Measurements from ENCODE around the gene GTPBP4. TPM values are rescaled to one million over a fixed set of nuclear protein-coding genes. Genes with fewer than 3 reads are reported as not detected.

The GTPBP4 gene
- total and polyA plus RNA-seq, 2 of the 8 experiments (the other 6 are each of a cell fraction or from before 2014, with no cell fraction given) = 16.9 to 98.1 TPM

DNA sequence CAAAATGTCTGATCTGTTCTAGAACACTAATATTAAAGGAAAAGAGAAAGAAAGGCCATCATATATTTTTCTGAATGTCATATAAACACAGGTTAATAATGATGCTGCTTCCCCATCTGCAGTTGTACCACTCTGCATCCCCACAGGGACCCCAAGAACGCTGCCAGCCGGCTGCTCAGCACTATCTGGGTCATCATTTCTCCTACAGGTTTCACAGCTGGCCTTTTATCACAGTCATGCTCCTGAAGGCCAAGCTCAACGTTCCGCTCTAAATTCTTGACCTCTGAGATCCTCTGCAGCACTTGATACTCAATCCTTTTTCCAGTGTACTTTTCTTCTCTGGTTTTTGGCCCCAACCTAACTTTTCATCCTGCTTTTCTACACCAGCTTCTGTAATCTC is 55.9 kb downstream of the GTPBP4 start:
- H3K23ac ChIP-seq (ENCODE audit: insufficient read length) = no peak overlapping the region
- no peaks in the 10 kb centered on the region for H3K27me3 ChIP-seq (replicated peaks in 1 of 4; ENCODE audit: control insufficient read depth in 3 of 4, extremely low read depth in 1 of 4, insufficient read depth in 3 of 4, low read length in 3 of 4)
- CTCF ChIA-PET (ENCODE audit: partially characterized antibody) = interaction anchor here (1.0 kb wide), 1 partner anchor 255 kb away, joined by 3 read pairs; no protein-coding TSS in a partner anchor
- H3K36me3 ChIP-seq (ENCODE audit: control insufficient read depth in 2 of 4, insufficient read depth in 4 of 4, low read length in 3 of 4) = peaks cover 3 to 55% (median 30%) of the 10 kb centered on the region in 4 experiments; a peak in 7 of 8 replicates
- peak overlapping the region in 2 of 4 experiments; percentile 33 to 43; a peak in 3 of 7 replicates for H3K9ac ChIP-seq (replicated peaks in 1 of 4; ENCODE audit: extremely low read depth in 1 of 4, low read depth in 3 of 4, low read length in 3 of 4)
- FAIRE-seq (no peak), DNase-seq (ENCODE audit: low read depth in 1 of 2, low spot score in 2 of 2) (no peak)
- H3K18ac ChIP-seq (ENCODE audit: extremely low read depth, low read length) = no peak overlapping the region
- no peak overlapping the region for H4K8ac ChIP-seq (ENCODE audit: extremely low read depth, insufficient read depth, low read length)
- H3K79me2 ChIP-seq (ENCODE audit: control insufficient read depth in 1 of 2, insufficient read depth in 2 of 2, low read length in 2 of 2) = peaks cover 21 to 48% of the 10 kb centered on the region in 2 experiments
- H3K23me2 ChIP-seq (ENCODE audit: low read depth, low read length) = no peaks in the 10 kb centered on the region; the same call in 1 of the 2 replicates
- H2BK20ac ChIP-seq (ENCODE audit: low read length) = no peak overlapping the region
- no peaks in the 10 kb centered on the region for H3K9me3 ChIP-seq (ENCODE audit: insufficient read depth in 2 of 2, low read depth in 1 of 2, low read length in 1 of 2)
- no peak overlapping the region for H2AK5ac ChIP-seq (ENCODE audit: low read depth, low read length)
- H3K4me1 ChIP-seq (replicated peaks in 1 of 4; ENCODE audit: control insufficient read depth in 3 of 4, insufficient read depth in 4 of 4, low read length in 3 of 4) = peaks cover 0 to 5% (median 2%) of the 10 kb centered on the region in 4 experiments; a peak in 3 of 7 replicates
- H3K56ac ChIP-seq (replicated peaks; ENCODE audit: insufficient read length, low read depth, low read length) = no peak overlapping the region
- H4K20me1 ChIP-seq (replicated peaks in 1 of 2; ENCODE audit: control insufficient read depth in 1 of 2, insufficient read depth in 2 of 2, low read length in 2 of 2) = peaks cover 7 to 30% of the 10 kb centered on the region in 2 experiments
- H3K27ac ChIP-seq (ENCODE audit: low read depth, low read length) = no peak overlapping the region
- TF ChIP-seq BCL11A (IDR thresholded peaks at IDR 0.05; ENCODE audit: low read depth in 2 of 2, low read length in 2 of 2) = no peak
- TF ChIP-seq RBBP5 (IDR thresholded peaks at IDR 0.05; ENCODE audit: borderline replicate concordance, low read depth, low read length) = no peak
- no peak for TF ChIP-seq EZH2 (IDR thresholded peaks at IDR 0.05; ENCODE audit: low read depth, low read length, severe bottlenecking)
- TF ChIP-seq SIN3A (conservative IDR thresholded peaks at IDR 0.05 in 1 of 2, IDR thresholded peaks at IDR 0.05 in 1 of 2; ENCODE audit: low read depth in 1 of 2, low read length in 2 of 2) = no peak
- TF ChIP-seq TEAD4 (IDR thresholded peaks at IDR 0.05; ENCODE audit: low read depth, low read length) = no peak
- no peak for TF ChIP-seq SP4 (IDR thresholded peaks at IDR 0.05; ENCODE audit: low read length)
- no peak for TF ChIP-seq KDM4A (IDR thresholded peaks at IDR 0.05; ENCODE audit: low read depth, low read length, severe bottlenecking)
- no peak for TF ChIP-seq GABPA (IDR thresholded peaks at IDR 0.05; ENCODE audit: borderline replicate concordance, insufficient read depth, low read length)
- TF ChIP-seq SIRT6 (IDR thresholded peaks at IDR 0.05; ENCODE audit: low read length) = no peak
- TF ChIP-seq NANOG (IDR thresholded peaks at IDR 0.05; ENCODE audit: insufficient read depth, low read depth, low read length, poor library complexity, severe bottlenecking) = no peak
- no peak for TF ChIP-seq TAF7 (optimal IDR thresholded peaks at IDR 0.05; ENCODE audit: borderline replicate concordance, low read depth, low read length)
- no peak for TF ChIP-seq ZNF274 (IDR thresholded peaks at IDR 0.05; ENCODE audit: borderline replicate concordance, extremely low read depth, low read length)
- TF ChIP-seq TAF1 (IDR thresholded peaks at IDR 0.05; ENCODE audit: low read depth, low read length) = no peak
- no peak overlapping the region for H2BK15ac ChIP-seq (ENCODE audit: low read length)
- no peak overlapping the region for H4K5ac ChIP-seq (ENCODE audit: insufficient read length, low read depth, low read length)
- peaks cover 10% of the 10 kb centered on the region; the same call in 1 of the 2 replicates for H3K79me1 ChIP-seq (ENCODE audit: low read depth, low read length)
- no peak overlapping the region for H2BK5ac ChIP-seq (ENCODE audit: low read depth, low read length)
- no peak overlapping the region for H2AFZ ChIP-seq (ENCODE audit: low read length)
- no peak overlapping the region for H3K14ac ChIP-seq (ENCODE audit: insufficient read length)
- H3K4me2 ChIP-seq (ENCODE audit: insufficient read depth in 1 of 2, low read depth in 2 of 2, low read length in 2 of 2) = no peak overlapping the region; a peak in 1 of 4 replicates
- WGBS, 2 experiments (ENCODE audit: extremely low coverage in 1 of 2, insufficient coverage in 1 of 2, insufficient read length in 1 of 2, insufficient replicate concordance in 2 of 2, low coverage in 1 of 2, low lambda C conversion rate in 2 of 2, missing lambda C conversion rate in 1 of 2) = 90% methylated on average over 4 of the region's 4 CpGs; no CpG with 5 or more reads in 1 of the 2 experiments
- no peak overlapping the region for H3K4me3 ChIP-seq (ENCODE audit: extremely low read depth in 1 of 4, insufficient read depth in 2 of 4, low read depth in 3 of 4, low read length in 4 of 4)
- H2BK120ac ChIP-seq (replicated peaks; ENCODE audit: low read depth, low read length) = no peak overlapping the region
- H2BK12ac ChIP-seq (ENCODE audit: low read depth, low read length) = no peak overlapping the region
- no peak overlapping the region for H4K91ac ChIP-seq (replicated peaks; ENCODE audit: insufficient read length, low read length)
- POLR2A ChIA-PET (ENCODE audit: partially characterized antibody) = interaction anchor here (1.0 to 1.8 kb wide), 3 partner anchors 12 to 51 kb away, joined by 3 to 4 read pairs (median 3); partner anchors contain the start of gene WDR37
- no peak overlapping the region for H3K4ac ChIP-seq (replicated peaks; ENCODE audit: insufficient read length, low read depth, low read length)

All from H1 (cell line).